Measurements from ENCODE around the gene CYP4A22.
A peak's percentile ranks its signal among the peaks of the same experiment; 100 is the strongest.

Gene CYP4A22

DNA sequence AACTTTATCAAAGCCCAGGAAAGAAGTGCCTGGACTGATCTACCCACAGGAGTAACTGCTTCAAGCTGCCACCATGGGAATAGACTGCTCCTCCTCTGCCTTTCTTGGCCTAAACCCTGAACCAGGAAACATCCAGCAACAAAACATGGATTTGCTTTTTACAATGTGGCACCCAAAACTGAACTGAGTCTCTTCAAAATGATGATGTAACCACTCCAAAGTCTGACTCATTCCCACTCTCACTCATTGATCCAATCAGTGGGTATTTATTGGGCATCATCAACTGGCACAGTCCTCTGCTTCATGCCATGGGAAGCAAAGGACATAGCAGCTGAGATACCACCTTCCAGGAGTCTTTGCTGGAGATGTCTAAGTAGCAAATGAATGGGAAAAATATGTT lies 23.5 kb downstream of the CYP4A22 start:
- no peak for DNase-seq

- DNase-seq: no peak
These were observed 24.2 kb downstream of the CYP4A22 start for GRCh38 chr1:47161298-47162040.

DNA sequence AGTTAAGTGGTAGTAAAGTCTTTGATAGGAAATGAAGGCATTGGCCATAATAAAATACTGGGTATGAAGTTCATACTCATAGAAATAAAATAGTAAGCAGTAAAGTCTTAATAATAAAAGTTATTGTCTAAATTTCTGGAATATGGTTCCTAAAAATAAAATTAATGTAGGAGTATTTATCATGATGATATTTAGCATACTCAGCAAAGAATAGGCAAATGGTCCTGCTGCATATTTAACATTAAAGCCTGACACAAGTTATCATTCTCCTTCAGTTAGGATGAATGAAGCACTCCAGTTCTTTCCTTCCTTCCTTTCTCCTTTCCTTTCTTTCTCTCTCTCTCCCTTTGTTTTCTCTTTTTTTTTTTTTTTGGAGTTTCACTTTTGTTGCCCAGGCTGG lies 27.3 kb downstream of the CYP4A22 start:
- no peak for DNase-seq

DNA sequence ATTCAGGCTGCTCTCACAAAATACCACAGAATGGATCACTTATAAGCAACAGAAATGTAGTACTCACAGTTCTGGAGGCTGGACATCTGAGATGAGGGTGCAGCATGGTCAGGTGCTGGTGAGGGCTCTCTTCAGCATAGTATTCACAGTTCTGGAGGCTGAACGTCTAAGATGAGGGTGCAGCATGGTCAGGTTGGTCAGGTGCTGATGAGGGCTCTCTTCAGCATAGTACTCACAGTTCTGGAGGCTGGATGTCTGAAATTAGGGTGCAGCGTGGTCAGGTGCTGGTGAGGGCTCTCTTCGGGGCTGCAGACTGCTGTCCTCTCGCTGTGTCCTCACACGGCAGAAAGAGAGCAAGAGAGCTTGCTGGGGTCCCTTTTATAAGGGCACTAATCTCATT lies 35.5 kb downstream of the CYP4A22 start:
- DNase-seq: no peak

GRCh38 chr1:47174656-47175020 lies 37.4 kb downstream of the CYP4A22 start:
- no peak for DNase-seq

DNA sequence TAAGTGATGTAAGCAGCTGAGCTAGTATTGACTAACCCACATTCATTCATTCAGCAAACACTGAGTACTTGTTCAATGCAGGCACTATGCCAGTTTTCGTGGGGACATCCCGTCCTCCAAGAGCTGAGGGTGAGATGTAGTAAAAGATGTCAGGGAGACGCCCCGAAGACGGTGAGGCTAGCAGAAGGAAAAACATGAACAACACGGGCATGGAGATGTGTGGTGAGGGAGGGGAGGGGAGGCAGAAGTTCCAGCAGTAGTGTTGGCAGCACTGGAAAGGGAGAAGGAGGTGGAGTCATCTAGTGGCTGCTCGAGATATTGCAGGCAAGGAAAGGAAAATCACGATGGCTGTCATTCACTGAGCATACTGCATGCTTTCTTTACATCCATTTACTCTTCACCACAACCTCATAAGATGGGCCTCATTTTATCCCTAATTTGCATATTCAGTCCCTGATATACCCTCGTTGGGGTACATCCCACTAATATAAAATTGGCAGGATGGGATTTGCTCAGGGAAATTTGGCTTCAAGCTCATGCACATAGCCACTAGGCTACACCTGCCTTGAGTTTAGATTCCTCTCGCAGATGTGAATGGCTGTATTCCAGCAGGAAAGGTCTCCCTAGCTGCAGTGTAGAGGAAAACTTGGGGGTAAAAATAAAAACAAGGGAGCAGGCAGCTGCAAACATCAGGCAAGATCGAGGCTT lies 38.1 kb downstream of the CYP4A22 start:
- DNase-seq: no peak

DNA sequence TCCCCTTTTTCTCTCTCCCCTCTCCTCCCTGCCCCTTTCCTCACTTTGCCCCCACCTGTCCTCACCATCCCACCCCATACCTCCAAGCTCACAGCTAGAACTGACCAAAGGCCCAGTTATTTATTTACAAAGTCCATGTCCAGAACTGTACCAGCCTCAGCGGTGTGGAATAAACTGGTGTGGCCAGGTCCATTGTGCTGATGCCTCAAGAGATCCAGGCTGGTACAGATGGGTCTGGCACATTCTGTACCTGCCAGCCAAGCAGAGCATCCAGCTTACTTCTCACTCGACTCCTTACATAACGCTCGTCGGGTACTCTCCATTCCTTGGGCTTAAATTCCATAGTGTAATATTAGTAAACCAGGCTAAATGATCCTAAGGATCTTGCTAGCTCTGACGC lies 40.8 kb downstream of the CYP4A22 start:
- DNase-seq: no peak

DNA sequence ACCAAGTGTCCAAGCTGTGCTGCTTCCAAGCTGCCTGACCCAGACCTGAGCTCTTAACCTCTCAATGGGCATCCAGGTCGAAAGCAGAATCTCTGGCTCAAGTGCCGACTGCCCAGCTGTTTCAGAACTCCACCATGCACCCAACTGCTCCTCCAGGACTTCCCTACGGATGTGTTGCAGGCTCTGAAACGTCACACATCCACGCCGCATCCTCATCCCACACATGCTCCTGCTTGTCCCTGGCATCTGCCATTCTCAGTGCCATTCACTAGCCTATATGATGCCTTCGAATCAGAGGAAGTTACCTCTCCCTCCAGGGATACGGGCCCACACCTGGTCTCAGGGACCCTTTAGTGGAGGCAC lies 41.4 kb downstream of the CYP4A22 start:
- DNase-seq: no peak

GRCh38 chr1:47179017-47179987 lies 42.1 kb downstream of the CYP4A22 start:
- DNase-seq: peak; percentile 40

- no peak for DNase-seq
These were observed 42.8 kb downstream of the CYP4A22 start for GRCh38 chr1:47179988-47180563.

DNA sequence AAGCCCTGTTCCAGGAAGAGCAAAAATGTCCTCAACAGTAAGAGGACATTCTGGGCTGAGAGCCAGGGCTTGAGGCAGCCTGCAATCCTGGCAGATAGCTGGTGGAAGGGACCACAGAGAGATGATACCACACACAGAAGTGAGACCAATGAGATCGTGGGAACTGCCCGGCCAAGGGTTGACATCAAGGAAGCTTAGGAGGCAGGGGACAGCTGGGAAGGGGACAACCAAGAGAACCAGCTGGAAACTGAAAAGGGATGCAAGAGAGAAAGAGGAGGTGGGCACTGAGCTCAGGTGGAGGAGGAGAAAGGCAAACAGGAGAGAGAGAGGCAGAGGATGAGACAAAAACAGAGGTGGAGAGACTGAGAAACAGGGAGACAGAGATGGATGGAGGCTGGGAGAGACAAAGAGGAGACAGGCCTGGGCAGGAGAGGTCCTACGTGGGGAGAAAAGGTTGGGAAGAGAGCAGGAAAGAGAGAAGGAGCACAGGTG lies 43.4 kb downstream of the CYP4A22 start:
- DNase-seq: no peak

- no peak for DNase-seq
These were observed 44.1 kb downstream of the CYP4A22 start for GRCh38 chr1:47181095-47181954.

DNA sequence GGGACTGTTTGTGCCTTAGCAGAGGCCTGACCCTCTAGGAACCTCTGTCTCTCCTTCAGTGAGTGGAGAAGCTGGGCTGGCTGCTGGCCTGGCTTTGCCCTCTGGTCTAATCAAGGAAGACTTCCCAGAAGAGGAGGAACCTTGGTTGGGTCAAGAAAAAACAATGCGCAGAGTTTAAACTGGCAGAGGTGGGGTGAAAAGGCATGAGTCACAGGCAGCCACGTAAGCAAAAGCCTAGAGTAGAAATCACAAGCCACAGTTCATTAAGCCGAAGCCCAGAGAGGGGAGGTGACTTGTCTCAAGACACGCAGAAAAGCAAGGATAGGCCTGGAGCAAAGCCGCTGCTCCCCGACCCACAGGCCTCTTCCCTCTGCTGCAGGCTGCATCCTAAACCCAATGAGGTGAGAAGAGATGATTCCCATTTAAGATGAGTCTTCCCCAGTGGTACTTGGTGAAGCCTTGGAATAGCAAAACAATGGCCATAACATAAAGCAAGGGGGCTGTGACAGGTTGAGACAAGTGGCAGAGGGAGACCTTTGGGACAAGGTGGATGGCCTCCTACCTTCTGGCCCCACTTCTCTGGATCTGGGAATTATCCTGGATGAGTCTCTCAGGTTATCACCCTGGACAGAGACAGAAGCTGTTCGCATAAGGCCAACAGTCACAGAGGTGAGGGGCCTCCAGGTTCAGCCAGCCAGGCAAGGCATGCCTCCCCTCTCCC lies 44.9 kb downstream of the CYP4A22 start:
- DNase-seq: no peak

- no peak for DNase-seq
These were observed 45.5 kb downstream of the CYP4A22 start for GRCh38 chr1:47182676-47183235.

GRCh38 chr1:47183308-47184089 lies 46.3 kb downstream of the CYP4A22 start:
- no peak for DNase-seq

- DNase-seq: no peak
These were observed 47.0 kb downstream of the CYP4A22 start for GRCh38 chr1:47184090-47184821.

DNA sequence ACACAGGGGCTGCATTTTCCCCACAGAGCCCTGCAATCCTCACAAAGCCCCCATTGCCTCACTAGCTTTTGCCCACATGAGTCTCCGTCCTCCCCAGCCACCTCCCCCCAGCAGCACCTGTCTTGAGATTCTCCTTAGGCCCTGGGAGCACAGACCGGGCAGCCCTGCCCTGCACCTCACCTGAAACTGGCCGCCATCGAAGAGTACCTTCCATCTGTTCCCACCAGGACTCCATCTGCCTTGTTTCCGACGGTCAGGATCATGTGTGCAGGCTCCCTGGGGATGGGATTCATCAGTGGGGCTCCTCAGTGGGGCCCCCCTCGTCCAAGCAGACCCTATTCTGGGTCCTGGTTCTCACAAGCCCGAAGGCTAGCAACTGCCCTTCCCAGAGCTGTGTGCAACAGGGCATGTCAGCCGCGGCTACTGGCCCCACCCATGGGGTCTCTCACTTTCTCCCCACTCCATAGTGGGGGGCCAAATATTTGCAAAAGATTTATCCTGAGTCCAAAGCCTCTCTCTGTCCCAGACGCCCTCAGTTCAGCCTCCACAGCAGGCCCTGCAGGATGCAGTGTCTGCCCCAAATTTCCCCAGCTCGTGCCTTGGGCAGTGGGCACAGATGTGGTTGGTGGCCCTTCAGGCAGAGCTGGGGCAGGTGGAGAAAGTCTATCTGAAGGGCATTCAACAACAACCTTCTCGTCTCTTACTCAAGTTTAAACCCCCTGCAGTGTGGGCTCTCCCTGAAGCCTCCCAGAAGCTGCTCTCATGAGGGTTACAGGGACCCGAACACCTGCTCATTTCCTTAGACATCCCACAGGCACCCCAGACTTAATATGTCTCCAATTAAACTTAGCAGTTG lies 47.8 kb downstream of the CYP4A22 start:
- no peak for DNase-seq

Measured in NCI-H1417 treated with DMSO at 0.1 percent for 48 hours (cell line).